COLO668 (cell line): ENCODE measurements around the gene TMEM26.

Source experiments
- DNase-seq: peaks from one replicate; lab custom pipeline; 2025; ENCODE audit not compliant: unreplicated experiment; lab: John Stamatoyannopoulos, UW

The TMEM26 gene

DNA sequence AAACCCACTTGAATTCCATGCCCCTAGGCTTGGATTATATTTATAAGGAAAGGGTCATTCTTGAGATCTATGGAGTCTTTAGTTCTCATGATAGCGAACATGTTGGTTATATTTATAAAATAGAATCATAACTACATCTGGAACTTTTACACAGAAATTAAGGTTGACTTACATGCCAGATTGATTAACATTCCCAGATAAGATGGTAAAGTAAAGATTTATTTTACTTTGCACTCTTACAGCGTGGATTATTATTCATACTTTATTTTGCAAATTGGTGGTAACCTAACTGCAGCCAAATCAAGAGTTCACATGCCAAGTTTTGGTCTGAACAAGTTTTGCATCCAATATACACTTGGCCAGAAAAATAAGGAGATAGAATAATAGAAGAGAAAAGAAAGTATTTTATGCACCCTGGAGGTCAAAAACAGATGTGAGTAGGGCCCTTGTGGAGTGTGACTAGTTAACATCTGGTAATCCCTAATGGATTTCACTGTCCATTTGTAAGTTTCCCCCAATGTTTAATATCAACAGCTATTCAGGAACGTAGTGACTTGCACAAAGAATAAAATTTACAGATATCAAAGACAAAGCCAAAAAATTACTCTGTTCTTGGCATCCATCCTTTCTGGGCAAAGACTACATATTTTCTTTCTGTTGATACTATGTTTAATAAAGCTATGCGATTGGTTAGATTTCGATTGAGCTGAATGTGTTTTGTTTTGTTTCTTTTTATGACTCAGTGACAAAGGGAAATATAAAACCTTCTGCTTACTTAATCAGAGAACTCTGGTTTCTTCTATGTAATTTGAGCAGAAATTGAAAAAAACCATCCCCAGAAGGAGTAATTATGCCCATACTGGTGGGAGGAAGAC, 10.1 kb upstream of the TMEM26 start:
- DNase-seq: no peak

DNA sequence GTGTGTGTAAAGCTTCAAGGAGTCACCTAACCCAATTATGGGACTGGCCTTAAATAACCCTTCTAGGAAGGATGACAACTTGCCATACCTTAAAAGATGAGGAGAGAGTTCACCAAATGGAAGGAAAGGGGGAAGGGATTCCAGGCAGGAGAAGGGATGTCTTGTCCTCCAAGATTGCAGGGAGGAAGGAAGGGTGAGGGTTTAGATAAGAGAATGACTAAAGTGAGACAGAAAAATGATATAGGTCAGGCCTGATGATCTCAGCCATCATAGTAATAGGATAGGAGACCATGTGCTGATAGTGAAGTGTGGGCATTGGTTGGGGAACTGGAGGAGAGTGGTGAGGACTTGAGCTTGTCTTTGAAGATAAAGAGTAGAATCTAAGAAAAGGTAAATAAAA, 7.7 kb upstream of the TMEM26 start:
- no peak for DNase-seq

DNA sequence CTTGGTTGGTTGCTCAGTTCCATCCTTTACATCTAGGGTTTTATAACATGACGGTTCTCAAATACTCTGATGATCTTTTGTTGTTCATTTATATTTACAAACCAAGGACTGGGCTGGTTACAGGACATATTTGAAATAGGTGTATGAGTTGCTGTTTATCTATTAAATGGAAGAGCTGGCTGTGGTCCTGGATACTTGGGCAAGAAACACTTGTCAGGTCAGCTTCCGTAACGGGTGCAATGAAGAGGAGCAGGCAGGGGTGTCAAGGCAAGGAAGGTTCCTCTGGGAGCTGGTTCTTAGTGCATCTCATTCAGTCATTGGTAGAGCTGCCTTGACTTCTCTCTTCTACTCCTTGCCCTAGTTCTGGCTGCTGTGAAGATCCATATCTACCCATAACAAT, 4.8 kb upstream of the TMEM26 start:
- no peak for DNase-seq

DNA sequence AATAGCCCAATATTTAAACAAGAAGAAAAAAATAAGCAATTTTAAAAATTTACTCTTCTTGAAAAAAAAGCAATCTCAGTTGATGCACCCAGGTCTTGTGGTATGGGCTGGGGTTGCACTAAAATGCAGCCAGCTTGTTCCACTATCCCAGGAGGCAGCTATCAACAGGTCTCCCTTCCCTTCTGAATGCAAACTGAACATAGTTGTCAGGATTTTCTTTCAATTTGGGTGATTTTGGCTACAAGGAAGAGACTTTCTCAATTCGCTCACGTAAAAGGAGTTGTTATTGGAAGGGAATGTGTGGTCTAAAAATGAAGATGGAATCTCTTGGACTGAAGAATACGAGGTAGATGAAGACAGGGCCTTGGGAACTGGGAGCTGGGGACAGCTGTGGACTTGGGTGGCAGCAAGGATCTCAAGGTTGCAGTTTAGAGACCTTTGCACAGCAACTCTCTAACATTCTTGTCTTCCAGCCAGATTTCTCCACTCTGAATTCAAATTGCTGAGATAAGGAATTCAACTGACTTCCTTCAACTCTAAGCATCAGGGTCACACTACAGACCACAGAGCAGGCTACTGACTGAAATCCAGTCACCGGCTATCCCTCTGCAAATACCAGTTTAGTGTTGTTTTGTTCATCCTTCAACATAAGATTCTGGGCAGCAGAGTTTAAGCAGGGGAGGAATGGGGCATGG, 3.1 kb upstream of the TMEM26 start:
- DNase-seq: no peak

DNA sequence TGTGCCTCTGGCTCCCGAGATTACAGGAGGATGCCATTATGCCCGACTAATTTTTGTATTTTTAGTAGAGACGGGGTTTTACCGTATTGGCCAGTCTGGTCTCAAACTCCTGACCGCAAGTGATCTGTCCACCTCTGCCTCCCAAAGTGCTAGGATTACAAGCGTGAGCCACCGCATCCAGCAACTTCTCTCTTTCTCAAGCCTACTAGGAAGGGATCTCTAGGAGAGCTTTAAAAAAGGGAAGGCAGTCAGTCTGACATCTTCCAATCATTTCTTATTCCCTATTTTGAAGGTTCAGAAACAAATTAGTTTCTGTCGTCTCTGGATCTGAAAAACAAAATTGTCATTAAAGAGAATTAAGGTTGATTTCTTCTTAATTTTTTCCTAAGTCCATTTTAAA, 2.5 kb upstream of the TMEM26 start:
- DNase-seq: no peak

DNA sequence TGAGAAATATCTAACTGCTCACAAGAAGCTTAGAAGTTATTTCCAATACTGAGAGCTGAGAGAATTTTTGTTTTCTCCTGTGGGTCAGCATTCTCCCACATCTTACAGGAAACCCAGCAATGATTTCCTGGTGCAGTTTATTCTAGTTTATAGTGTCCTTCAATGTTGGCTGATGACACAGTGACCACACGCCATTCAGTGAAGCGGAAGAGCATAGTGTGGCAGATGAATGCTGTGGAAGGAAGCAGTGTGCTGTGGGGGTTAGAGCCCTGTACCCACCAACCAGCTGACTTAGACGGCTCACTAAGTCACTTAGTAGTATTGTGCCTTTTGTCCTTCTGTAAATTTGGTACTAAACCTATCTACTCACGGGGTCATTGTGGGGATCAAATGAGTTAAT, 1.4 kb upstream of the TMEM26 start:
- no peak for DNase-seq

DNA sequence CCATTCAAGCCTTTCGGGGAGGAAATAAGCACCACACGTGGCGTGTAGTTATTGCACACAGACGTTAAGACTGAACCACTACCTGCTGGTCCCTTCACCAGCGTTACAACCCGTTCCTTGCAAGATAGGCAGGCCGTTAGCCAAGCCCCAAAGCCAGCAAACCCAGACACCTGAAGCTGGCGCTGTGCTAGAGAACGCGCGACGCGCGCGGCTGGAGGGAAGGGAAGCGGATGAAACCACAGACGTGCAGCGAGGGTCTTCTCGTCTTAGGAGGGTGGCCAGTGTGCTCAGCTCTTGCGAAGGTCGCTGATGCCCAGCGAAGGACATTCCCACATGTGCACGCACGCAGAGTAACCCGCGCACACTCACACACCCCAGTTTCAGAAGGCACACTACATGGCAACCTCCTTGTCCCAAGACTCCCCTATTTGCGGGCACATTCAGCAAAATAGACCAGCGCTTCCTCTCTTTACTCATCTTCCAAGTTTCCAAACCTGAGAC, 980 bp downstream of the TMEM26 start:
- DNase-seq: no peak

DNA sequence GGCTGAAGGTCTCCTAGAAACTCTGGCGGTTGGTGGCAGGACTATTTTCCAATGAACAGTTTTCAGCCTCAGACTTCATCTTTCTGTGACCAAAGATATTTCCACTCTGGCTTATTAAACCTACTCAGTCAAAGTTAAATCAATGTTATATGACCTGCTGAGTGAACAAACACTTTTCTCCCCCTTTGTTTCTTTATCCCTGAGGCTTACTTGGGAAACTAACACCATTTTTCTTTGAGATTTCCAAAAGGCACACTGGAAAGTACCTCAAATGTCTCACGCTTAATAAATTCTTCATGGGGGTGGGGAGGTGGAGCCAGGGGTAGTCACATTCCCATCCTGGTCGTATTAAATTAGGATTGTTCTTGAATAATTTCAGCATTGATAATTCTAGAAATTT, 1.8 kb downstream of the TMEM26 start:
- DNase-seq: no peak

DNA sequence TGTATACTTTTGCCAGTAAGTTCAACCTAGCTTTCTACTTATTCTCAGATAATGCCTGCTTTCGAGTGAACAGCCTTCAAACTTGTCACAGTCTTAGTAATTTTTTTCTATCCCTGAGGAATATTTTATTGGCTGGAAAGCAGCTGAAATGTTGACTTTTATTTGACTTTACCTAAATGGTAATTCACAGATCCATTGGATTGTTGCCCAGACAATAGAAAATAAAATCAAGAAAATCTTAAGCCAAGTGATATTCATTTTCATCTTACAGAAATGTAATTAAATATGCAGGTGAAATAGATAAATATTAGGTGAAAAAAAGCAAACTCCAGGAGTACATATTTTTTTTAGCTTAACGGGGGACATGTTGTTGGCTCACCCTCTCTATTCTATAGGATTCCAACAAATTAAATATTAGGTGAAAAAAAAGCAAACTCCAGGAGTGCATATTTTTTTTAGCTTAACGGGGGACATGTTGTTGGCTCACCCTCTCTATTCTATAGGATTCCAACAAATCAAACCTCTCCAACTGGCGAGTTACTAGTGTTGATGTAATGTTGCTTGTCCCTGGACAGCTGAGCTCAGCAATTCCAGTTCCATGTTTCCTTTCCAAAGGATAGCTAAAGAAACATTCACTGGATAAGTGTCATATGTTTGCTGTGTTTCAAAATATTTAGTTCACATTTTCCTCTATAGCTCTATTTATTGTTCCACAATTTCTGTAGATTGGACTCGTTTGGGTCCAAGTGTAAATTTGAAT, 4.2 kb downstream of the TMEM26 start:
- no peak for DNase-seq

DNA sequence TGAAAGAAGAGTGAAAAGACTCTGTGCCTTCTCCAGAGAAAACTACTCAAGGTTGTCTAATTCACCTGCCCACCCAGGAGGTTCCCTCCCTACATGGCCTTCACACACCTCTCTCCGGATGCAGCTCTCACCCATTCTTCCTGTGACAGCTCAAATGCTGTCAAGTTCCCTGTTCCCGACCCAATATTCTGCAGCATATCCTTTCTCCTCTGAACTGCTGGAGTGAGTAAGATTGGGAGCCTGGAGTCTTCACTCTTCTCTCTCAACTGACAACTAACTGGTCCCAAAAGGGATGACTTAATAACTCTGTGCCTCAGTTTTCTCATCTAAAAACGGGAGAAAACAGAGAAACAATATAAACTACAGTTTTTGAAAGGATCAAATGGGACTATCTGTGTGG, 5.1 kb downstream of the TMEM26 start:
- no peak for DNase-seq

DNA sequence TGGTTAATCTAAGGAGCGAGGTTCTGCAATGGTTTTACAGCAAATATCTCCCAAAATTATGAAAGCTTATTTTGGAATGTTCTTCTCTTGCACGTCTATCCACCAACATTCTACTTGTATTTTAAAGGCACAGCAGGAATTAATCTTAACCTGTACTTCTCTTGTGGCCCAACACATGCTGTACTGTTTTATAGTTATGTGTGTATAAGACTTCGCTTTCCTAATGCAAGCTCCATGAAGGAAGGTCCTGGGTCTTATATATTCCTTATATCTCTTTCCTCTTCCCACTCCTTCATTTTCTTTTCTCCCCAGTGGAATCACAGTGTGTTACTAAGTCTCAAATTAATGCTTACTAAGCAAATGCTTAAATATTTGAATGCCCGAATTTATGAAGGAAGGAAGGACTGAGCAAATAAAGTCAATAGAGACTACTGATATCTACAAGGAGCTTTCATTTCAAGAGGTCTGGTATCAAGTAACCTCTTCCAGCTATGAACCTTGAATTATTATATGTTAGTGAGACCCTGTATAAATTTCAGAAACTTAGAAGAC, 14.0 kb downstream of the TMEM26 start:
- DNase-seq: no peak

DNA sequence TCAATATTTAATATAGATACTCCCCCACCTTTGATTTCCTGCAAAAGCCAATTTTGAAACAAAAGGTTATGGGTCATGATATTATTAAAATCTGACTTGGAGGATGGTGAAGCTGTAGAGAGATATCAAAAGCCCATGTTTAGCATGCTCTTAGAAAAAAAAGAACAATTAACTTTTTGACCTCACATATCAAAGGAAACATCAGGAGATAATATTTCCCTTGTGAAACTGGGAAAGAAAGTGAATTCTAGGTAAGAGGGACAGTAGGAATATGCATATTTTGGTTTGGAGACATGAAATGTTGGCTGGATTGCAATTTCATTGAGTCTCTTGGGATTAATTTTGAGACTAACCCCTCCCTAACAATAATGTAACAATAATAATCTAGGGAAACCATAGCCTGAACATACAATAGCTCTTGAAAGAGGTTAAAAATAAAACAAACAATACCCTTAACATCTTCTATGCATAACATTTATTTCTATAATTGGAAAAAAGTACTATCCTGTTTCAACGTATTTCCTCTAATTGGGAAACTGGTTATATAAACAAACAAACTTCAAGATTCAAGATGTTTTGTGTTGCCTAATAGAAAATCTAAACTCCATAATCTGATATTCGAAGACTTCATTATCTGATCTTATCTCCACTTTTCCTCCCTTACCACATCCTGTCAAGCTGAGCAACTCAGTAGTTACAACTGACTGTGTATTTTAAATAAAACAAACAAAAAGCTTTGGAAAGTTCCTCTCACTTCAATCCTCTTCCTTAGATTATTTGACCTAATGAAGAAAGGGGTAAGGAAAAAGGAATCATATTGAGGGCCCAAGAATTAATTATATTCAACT, 14.8 kb downstream of the TMEM26 start:
- DNase-seq: no peak

DNA sequence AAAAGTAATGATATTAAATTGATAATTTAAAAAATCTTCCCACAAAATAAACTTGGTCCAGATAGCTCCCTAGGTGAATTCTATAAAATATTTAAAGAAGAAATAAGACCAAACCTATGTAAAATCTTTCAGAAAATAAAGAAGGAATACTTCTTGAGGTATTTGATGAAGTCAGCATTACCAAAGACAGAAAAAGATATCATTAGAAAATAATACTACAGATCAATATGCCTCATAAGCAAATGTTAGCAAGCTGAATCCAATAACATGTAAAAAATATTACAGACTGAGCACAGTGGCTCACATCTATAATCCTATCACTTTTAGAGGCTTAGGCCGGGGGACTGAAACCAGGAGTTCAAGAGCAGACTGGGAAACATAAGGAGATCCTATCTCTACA, 30.0 kb downstream of the TMEM26 start:
- no peak for DNase-seq

DNA sequence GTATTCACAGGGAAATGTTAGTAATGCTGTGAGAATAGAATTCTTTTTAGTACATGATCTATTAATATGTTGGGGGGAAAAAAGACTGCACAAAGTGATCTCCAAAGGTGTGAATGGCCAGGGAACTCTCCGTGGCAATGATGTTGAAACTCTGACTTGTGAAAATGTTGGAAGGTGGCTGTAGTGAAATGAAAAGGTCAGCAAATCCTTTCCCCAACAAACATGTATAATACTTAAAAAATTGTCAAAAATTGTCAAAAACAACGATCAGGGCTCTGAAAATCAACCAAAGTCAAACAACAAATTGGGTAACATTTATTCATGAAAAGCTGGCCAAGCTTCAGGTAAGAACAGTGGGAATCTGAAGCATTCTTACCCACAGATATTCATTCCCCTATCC, 35.5 kb downstream of the TMEM26 start:
- DNase-seq: no peak

DNA sequence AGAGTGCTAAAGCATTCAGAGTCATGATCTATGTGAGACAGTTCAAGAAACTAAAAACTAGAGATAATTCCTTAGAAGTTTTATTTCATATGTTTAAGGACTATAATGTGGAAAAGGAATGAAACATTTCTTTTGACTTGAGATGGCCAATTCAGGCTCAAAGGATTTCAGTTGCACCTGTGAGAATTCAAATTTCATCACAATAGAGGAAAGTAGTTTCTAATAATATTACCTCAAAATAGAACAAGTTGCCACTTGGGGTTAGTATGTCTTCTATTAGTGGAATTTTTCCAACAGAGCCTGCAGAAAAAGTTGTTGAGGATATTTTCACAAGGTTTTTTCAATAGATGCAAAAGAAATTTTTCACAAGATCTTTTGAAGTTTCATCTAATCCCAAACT, 37.4 kb downstream of the TMEM26 start:
- DNase-seq: no peak

DNA sequence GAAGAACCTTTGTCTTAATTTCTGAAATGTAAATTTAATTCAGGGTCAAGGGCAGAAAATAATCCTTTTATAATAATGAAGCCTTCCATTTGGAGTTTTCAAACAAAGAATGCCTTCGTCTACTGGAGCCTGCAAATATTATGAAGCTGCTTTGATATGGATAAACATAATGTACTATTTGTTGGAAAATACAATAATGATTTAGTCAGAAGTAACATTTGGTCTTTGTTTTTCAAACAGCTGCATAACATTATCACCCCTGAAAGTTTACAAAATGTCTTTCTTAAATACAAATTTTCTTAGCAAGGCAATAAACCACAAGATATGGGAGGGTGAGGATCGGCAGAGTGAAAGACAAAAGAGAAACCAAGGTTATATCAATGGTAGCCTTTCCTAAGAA, 41.5 kb downstream of the TMEM26 start:
- DNase-seq: no peak

DNA sequence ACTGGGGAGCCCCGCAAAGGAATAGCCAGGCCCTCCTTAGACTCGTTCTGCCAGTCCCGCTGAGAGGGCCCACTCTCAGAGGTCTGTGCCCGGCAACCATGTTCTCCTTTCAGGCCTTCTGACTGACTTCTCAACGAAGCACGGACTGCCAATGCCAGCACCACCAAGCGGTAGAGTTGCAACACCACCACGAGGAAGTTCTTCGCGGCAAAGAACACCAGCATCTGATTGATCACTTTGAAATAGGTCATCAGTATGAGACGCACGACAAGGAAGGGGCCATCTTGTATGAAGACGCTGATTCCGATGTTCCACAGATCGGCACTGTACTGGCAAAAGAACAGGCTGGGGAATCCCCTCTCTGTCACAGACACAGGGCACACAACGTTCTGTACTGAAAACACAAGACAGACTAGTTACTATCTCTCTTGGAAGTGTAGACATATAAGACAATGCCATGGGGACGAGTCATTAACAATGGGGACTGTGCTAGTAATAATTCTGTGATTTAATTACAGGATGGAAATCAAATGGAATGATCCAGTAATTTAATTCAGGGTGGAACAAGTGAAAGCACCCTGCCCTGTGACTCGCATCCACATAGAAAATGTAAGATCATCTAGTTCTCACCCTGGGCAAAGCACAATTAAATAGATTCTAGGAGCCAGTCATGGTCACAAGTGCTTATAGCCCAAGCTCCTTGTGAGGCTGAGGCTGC, 42.7 kb downstream of the TMEM26 start:
- no peak for DNase-seq

DNA sequence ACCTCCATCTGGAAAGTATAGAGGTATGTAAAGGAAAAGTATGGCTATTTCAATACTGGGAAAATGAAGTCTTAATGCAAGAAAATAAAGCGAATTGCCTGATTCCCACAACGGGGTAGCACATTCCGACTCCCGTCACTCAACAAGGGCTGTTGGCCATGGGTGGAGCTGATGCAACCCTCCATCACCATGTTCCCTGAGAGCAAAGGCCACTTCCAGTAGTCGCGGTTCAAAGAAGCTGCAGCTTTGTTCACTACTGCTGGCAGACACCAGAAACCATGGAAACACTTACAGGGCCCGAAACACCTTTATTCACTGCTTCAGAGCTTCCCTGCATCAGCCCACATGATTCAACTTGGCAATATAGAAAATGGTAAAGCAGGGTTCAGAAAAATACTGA, 44.0 kb downstream of the TMEM26 start:
- DNase-seq: no peak

DNA sequence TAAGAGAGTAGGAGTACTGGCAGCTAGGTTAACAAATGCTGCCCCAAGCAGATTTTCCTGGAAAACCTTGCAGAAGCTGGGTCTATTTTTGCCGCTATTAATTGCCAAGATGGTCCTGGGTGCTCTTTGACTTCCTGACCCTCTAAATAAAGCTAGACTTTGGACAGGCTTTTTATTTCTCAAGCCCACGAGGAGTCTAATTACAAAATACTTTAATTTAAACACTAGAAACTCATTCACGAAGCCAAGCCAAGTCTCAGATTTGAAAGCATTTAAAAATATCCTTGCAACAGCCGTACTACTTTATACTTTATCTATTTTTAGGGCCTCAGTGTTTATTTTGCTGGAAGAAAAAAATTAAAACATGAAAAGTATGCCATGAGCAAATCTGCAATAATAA, 45.1 kb downstream of the TMEM26 start:
- no peak for DNase-seq

DNA sequence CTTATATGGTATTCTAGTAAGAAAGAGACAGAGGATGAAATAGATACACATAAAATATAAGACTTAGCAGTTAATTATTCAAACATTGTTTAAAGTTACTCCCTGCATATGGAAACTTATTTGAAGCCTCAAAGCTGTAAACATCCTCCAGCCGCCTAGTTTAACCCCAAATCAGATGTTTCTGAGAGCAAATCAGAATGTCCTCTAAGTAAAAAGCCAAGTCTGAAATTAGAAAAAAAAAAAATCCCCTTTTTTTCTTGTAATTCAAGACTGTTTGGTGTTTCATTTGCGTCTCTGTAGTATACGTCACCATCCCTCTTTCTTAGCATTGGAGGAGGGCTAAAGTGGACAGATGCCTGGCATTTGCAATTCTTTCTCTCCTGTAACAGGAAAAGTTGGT, 46.4 kb downstream of the TMEM26 start:
- DNase-seq: no peak
